Measurements from ENCODE around the gene SLCO1B1.
A peak's percentile ranks its signal among the peaks of the same experiment; 100 is the strongest.
"Not testable (repeated sequence)": the region's sequence is repeated elsewhere in the genome, so short reads cannot be mapped to it uniquely, and the experiment has no call there.

The SLCO1B1 gene

DNA sequence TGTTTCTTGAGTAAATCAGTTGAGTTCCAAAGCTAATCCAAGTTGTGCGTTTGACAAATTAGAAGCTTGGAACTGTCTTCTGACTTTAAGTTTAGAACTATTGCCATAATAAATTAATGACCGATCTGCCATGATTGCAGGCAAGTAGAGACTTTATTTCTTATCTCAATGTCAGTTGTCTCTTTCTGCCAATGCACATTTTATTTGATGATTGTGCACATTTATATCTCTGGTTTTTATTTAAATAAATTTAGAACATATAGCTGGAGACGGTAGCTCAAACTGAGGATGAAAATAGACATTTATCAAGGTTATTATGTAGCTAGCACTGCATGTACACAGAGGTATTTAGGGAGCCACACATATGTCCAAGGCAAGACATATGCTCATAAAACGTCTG is 34.1 kb downstream of the SLCO1B1 start:
- no peak for DNase-seq (ENCODE audit: low spot score)
- TF ChIP-seq CTCF (IDR thresholded peaks at IDR 0.05; ENCODE audit: extremely low read depth, insufficient read depth, missing control alignments): no peak
- in situ Hi-C loops (cut with MboI; ENCODE audit: low pct_unique_long_range_greater_than_20kb, low sequenced_read_pairs, unreplicated experiment): loop anchor here (25.0 kb wide), 1 partner anchor 228 kb away; no protein-coding TSS in a partner anchor

DNA sequence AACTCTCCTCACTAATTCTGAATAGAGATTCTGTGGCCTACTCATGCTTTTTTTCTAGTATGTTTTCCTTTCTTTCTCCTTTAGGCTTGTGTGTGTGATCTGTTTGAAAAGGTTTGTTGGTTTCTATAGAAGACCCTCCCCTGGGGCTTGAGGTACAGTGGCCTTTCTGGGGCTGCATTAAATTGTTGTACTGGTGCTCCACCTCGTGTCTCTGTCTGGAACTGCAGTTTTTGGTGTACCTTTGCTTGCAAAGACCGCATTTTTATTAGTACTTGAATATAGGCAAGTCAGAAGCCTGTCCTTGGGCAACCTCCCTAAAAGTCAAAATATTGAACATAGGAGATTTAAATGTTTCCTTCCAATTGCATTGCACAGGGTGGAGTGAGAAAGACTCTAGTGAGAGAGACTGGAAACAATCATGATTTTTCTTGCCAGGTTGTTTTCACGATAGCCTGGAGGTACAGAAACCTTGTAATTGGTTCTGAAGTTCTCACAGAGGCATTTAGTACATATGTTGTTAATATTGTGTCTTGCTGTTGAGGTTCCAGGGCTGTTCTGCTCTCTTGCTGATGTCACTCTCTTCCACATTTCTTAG is 39.0 kb downstream of the SLCO1B1 start:
- TF ChIP-seq CTCF (IDR thresholded peaks at IDR 0.05; ENCODE audit: extremely low read depth, insufficient read depth, missing control alignments): peak; percentile 79
- DNase-seq (ENCODE audit: low spot score): peak; percentile 24
- in situ Hi-C loops (cut with MboI; ENCODE audit: low pct_unique_long_range_greater_than_20kb, low sequenced_read_pairs, unreplicated experiment): loop anchor here (25.0 kb wide), 1 partner anchor 233 kb away; no protein-coding TSS in a partner anchor

DNA sequence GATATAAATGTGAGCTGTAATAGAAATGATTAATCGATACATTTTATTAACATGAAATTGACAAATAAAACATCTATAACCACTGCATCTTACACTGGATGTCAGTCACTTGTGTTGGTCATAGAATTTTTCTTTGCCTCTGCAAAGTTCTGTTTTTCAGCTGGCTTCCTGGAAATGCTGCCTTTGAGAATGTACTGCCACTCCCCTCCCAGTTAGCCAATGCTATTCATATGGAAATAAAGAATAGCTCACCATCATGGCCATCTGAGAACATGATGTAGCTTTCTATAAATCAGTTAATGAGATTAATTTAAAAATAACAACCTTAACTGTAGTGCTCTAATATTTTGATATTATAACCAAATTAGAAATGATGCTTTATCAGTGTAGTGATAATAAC is 41.1 kb downstream of the SLCO1B1 start:
- DNase-seq (ENCODE audit: low spot score): no peak
- no peak for TF ChIP-seq CTCF (IDR thresholded peaks at IDR 0.05; ENCODE audit: extremely low read depth, insufficient read depth, missing control alignments)
- in situ Hi-C loops (cut with MboI; ENCODE audit: low pct_unique_long_range_greater_than_20kb, low sequenced_read_pairs, unreplicated experiment): loop anchor here (25.0 kb wide), 1 partner anchor 235 kb away; no protein-coding TSS in a partner anchor

GRCh38 chr12:21183721-21184275 is 52.8 kb downstream of the SLCO1B1 start:
- no peak for TF ChIP-seq CTCF (IDR thresholded peaks at IDR 0.05; ENCODE audit: extremely low read depth, insufficient read depth, missing control alignments)
- in situ Hi-C loops (cut with MboI; ENCODE audit: low pct_unique_long_range_greater_than_20kb, low sequenced_read_pairs, unreplicated experiment): no loop called here

GRCh38 chr12:21190016-21190415 is 59.0 kb downstream of the SLCO1B1 start:
- no peak for DNase-seq (ENCODE audit: low spot score)
- in situ Hi-C loops (cut with MboI; ENCODE audit: low pct_unique_long_range_greater_than_20kb, low sequenced_read_pairs, unreplicated experiment): no loop called here

More at GRCh38 chr12:21183721-21184275, 52.8 kb downstream of the SLCO1B1 start:
- no peak for DNase-seq (ENCODE audit: low spot score)

GRCh38 chr12:21214433-21214832 is 83.4 kb downstream of the SLCO1B1 start:
- in situ Hi-C loops (cut with MboI; ENCODE audit: low pct_unique_long_range_greater_than_20kb, low sequenced_read_pairs, unreplicated experiment); DNase-seq (ENCODE audit: low spot score): not testable (repeated sequence)

More at GRCh38 chr12:21190016-21190415, 59.0 kb downstream of the SLCO1B1 start:
- no peak for TF ChIP-seq CTCF (IDR thresholded peaks at IDR 0.05; ENCODE audit: extremely low read depth, insufficient read depth, missing control alignments)

DNA sequence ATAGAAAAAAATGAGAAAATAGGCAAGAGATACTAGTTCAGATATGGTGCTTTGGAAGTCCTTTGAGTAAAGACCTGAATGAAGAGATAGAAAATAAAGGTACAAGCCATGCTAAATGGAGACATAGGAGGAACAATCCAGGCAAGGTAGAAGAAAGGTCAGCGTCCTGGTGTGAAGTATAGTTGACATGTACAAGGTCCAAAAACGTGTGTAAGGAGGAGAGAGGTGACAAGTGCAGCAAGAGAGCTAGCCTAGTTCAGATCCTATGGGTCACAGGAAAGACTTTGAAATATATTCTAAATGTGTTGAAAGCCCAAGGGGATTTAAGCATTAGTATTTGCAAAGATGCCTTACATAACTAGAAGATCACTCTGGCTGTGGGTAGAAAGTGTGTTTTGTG is 88.2 kb downstream of the SLCO1B1 start:
- in situ Hi-C loops (cut with MboI; ENCODE audit: low pct_unique_long_range_greater_than_20kb, low sequenced_read_pairs, unreplicated experiment): no loop called here
- no peak for TF ChIP-seq CTCF (IDR thresholded peaks at IDR 0.05; ENCODE audit: extremely low read depth, insufficient read depth, missing control alignments)
- DNase-seq (ENCODE audit: low spot score): no peak

All from GM13977 (cell line).